Heart left ventricle (tissue), 13 donors: ENCODE results near the gene GSAP.

Experiments used
- CTCF ChIP-seq, 12 donors: fragments of 200-600 bp; sonication (generic) in 4 of 12; IDR thresholded peaks; one replicate each; pipeline versions ENCODE4 v1.5.0 to v1.8.0; 2018 to 2022; ENCODE audit warnings: antibody characterized with exemption in 12 of 12, mild to moderate bottlenecking in 5 of 12
- POLR2A ChIP-seq, 2 donors: fragments of 450-650 bp; IDR thresholded peaks; one replicate each; pipeline ENCODE4 v1.6.1; 2017; ENCODE audit warnings: antibody characterized with exemption in 2 of 2, mild to moderate bottlenecking in 2 of 2, moderate library complexity in 2 of 2
- donor health status: ischemic (EF 13 %, LVEDD 7.1; RV severe dilation, severe dysfunction).
- donor health status: DM: no; HTN: yes; CAD: no.
- donor health status: DM: no; HTN: no; CAD: no.
- donor health status: ischemic (EF 25% LVEDD 6.9; RV normal size, moderate dysfunction).
- donor health status: ischemic (EF 25% LVEDD 5.7; RV mildly dilated, moderate dysfunction).
- donor health status: ischemic (EF 35%, LVEDD 5.7; RV mildly dilated, moderate dysfunction).
- donor health status: nonischemic (EF 11% LVEDD 7.7; RV severe dilation, severe dysfunction).
- donor health status: DM: yes; HTN: yes; CAD: no.
- donor health status: PGD.
- donor health status: ischemic (EF 29% LVEDD 5.4; RV normal size, mild dysfunction).
- donor health status: nonischemic (EF 23%, LVEDD 6.1; RV moderate dilation, normal function).

GRCh38 chr7:77271766-77272165 is 144.4 kb downstream of the GSAP start:
- no peak for TF ChIP-seq CTCF (IDR thresholded peaks at IDR 0.05)
- TF ChIP-seq POLR2A (IDR thresholded peaks at IDR 0.05), result no peak
